HG03520 (cell line): ENCODE measurements around the gene IGF2BP3.

Experiments
- ATAC-seq: cut with Tn5 transposase; IDR thresholded peaks from one replicate; pipeline ENCODE4 v1.9.1; 2021; ENCODE audit warnings: mild to moderate bottlenecking, moderate library complexity; ENCODE audit not compliant: unreplicated experiment

IGF2BP3 gene

GRCh38 chr7:23472556-23472955 lies 2.3 kb upstream of the IGF2BP3 start:
- ATAC-seq = no peak

- no peak for ATAC-seq
These were observed 1.8 kb upstream of the IGF2BP3 start for GRCh38 chr7:23472046-23472445.

- ATAC-seq = peak; percentile 33
These were observed 992 bp upstream of the IGF2BP3 start for GRCh38 chr7:23471106-23471859.

- no peak for ATAC-seq
These were observed 385 bp downstream of the IGF2BP3 start for GRCh38 chr7:23469961-23470250.

GRCh38 chr7:23469150-23469960 lies 936 bp downstream of the IGF2BP3 start:
- ATAC-seq = no peak

GRCh38 chr7:23468526-23469149 lies 1.7 kb downstream of the IGF2BP3 start:
- ATAC-seq = no peak

GRCh38 chr7:23467806-23468525 lies 2.3 kb downstream of the IGF2BP3 start:
- no peak for ATAC-seq

GRCh38 chr7:23467291-23467805 lies 2.9 kb downstream of the IGF2BP3 start:
- no peak for ATAC-seq

- ATAC-seq = no peak
These were observed 7.4 kb downstream of the IGF2BP3 start for GRCh38 chr7:23462846-23463245.

- no peak for ATAC-seq
These were observed 12.2 kb downstream of the IGF2BP3 start for GRCh38 chr7:23458044-23458443.

- no peak for ATAC-seq
These were observed 14.2 kb downstream of the IGF2BP3 start for GRCh38 chr7:23456093-23456492.

- no peak for ATAC-seq
These were observed 15.3 kb downstream of the IGF2BP3 start for GRCh38 chr7:23454881-23455526.

GRCh38 chr7:23450518-23450917 lies 19.8 kb downstream of the IGF2BP3 start:
- ATAC-seq = no peak

GRCh38 chr7:23449941-23450340 lies 20.4 kb downstream of the IGF2BP3 start:
- no peak for ATAC-seq

- ATAC-seq = no peak
These were observed 25.0 kb downstream of the IGF2BP3 start for GRCh38 chr7:23445326-23445725.

GRCh38 chr7:23443974-23444373 lies 26.3 kb downstream of the IGF2BP3 start:
- ATAC-seq = no peak

- ATAC-seq = no peak
These were observed 32.1 kb downstream of the IGF2BP3 start for GRCh38 chr7:23438171-23438570.

- ATAC-seq = no peak
These were observed 36.0 kb downstream of the IGF2BP3 start for GRCh38 chr7:23434147-23434917.

GRCh38 chr7:23431702-23432199 lies 38.5 kb downstream of the IGF2BP3 start:
- no peak for ATAC-seq

- no peak for ATAC-seq
These were observed 39.4 kb downstream of the IGF2BP3 start for GRCh38 chr7:23430893-23431259.
